Measurements from ENCODE around the gene GLO1.

GLO1 gene

DNA sequence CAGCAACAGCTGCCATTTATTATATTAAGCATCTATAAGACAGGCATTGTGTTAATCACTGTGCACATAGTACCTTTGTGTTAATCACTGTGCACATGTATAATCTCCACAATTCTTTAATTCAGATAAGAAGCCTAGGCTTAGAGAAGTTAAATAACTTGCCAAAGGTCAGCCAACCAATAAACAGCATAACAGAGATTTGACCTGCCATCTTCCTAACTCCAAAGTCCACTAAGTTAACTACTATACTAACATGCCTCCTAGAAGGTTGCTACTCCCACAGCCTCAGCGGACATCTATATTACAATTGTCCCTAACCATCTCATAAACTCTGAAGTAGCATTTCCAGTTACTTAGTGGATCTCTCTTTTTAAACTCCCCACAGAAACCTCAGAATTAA lies 66.9 kb downstream of the GLO1 start:
- TF ChIP-seq POU2F2 (IDR thresholded peaks at IDR 0.05; ENCODE audit: low read depth, low read length) = no peak
- DNase-seq (ENCODE audit: insufficient read length, low spot score) = no peak
- FAIRE-seq = no peak

DNA sequence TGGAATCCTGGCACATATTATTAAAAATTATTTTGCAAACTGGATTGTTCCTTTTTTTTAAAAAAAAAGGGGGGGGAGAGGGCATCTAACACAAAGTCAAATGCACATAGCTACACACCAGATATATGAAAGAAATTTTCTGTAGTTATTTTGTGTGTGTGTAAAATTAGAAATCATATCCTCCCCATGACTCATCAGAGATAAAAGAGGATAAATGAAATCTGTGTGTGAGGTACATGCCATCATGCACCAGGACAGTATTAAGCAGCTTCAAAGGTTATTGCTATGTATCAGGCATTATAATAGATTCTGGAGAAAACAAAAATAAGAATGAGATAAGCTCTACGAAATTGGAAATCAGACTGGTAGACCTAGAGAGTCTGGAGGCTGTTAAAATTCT lies 68.4 kb downstream of the GLO1 start:
- FAIRE-seq (no peak), DNase-seq (ENCODE audit: insufficient read length, low spot score) (no peak)
- TF ChIP-seq TAF1 (IDR thresholded peaks at IDR 0.05; ENCODE audit: low read depth, low read length) = no peak
- TF ChIP-seq POU2F2 (IDR thresholded peaks at IDR 0.05; ENCODE audit: low read depth, low read length) = no peak
- TF ChIP-seq POLR2AphosphoS5 (IDR thresholded peaks at IDR 0.05; ENCODE audit: low read depth, low read length) = no peak
- TF ChIP-seq POLR2A (IDR thresholded peaks at IDR 0.05; ENCODE audit: low read depth, low read length) = no peak
- no peak for TF ChIP-seq SPI1 (IDR thresholded peaks at IDR 0.05; ENCODE audit: low read depth, low read length)
- no peak for TF ChIP-seq PAX5 (IDR thresholded peaks at IDR 0.05; ENCODE audit: insufficient read depth, low read length, severe bottlenecking)

DNA sequence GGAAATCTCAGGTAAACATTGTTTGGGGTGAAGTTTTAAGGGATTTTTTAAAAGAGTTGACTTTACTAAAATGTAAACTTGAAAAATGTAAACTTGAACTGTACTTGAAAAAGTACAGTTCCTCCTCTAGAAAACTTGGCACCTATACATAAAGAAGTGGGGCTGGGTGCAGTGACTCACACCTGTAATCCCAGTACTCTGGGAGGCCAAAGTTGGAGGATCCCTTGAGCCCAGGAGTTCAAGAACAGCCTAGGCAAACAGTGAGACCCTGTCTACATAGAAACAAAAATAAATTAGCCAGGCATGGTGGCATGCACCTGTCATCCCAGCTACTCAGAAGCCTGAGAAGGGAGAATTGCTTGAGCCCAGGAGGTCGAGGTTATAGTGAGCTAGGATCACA lies 70.5 kb downstream of the GLO1 start:
- TF ChIP-seq PAX5 (IDR thresholded peaks at IDR 0.05; ENCODE audit: insufficient read depth, low read length, severe bottlenecking) (no peak), POU2F2 (IDR thresholded peaks at IDR 0.05; ENCODE audit: low read depth, low read length) (no peak), POLR2AphosphoS5 (IDR thresholded peaks at IDR 0.05; ENCODE audit: low read depth, low read length) (no peak), TAF1 (IDR thresholded peaks at IDR 0.05; ENCODE audit: low read depth, low read length) (no peak), SPI1 (IDR thresholded peaks at IDR 0.05; ENCODE audit: low read depth, low read length) (no peak), POLR2A (IDR thresholded peaks at IDR 0.05; ENCODE audit: low read depth, low read length) (no peak)
- DNase-seq (ENCODE audit: insufficient read length, low spot score) = no peak
- FAIRE-seq = no peak

DNA sequence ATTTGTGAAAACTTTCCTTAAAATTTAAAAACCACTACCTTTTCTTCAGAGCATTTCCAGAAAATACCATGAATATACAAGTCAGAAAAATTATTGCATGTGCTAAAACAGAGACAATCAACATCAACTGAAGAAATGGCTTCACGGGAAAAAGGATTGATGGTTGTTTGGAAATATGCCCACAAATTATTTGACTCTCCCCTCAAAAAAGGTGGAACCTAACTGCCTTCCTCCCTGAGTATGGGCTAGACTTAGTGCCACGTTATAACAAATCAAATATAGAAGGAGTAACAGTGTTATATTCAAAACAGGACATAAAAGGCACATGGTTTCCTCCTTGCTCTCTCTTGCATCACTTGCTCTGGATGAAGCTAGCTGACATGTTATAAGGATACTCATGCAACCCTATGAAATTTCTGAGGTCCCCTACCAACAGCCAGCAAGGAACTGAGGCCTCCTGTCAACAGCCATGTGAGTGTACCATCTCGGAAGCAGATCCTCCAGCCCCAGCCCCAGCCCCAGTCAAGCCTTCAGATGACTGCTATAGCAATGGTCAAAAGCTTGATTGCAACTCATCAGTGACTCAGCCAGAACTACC lies 71.7 kb downstream of the GLO1 start:
- no peak for TF ChIP-seq POLR2AphosphoS5 (IDR thresholded peaks at IDR 0.05; ENCODE audit: low read depth, low read length)
- no peak for TF ChIP-seq POLR2A (IDR thresholded peaks at IDR 0.05; ENCODE audit: low read depth, low read length)
- TF ChIP-seq TAF1 (IDR thresholded peaks at IDR 0.05; ENCODE audit: low read depth, low read length) = no peak
- TF ChIP-seq SPI1 (IDR thresholded peaks at IDR 0.05; ENCODE audit: low read depth, low read length) = no peak
- TF ChIP-seq POU2F2 (IDR thresholded peaks at IDR 0.05; ENCODE audit: low read depth, low read length) = no peak
- no peak for TF ChIP-seq PAX5 (IDR thresholded peaks at IDR 0.05; ENCODE audit: insufficient read depth, low read length, severe bottlenecking)
- FAIRE-seq (no peak), DNase-seq (ENCODE audit: insufficient read length, low spot score) (no peak)
